Measurements from ENCODE around the gene RAI1.

RAI1 gene

DNA sequence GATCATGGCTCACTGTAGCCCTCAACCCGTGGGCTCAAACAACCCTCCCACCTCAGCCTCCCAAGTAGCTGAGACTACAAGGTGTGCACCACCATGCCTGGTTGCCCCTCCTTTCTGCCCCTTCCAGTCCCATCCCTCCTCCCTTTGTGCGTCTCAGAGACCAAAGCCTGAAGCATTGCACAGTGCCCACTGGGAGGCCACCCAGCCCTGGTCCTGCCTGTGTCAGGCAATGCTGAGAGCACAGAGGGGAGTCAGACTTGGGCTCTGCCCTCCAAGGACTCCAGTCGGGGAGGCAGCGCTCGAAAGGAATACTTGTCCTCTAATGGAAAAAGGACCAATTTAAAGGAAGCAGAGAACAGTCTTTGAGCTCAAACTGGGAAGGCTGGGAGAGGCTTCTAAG, 20.4 kb downstream of the RAI1 start:
- no peak for DNase-seq

DNA sequence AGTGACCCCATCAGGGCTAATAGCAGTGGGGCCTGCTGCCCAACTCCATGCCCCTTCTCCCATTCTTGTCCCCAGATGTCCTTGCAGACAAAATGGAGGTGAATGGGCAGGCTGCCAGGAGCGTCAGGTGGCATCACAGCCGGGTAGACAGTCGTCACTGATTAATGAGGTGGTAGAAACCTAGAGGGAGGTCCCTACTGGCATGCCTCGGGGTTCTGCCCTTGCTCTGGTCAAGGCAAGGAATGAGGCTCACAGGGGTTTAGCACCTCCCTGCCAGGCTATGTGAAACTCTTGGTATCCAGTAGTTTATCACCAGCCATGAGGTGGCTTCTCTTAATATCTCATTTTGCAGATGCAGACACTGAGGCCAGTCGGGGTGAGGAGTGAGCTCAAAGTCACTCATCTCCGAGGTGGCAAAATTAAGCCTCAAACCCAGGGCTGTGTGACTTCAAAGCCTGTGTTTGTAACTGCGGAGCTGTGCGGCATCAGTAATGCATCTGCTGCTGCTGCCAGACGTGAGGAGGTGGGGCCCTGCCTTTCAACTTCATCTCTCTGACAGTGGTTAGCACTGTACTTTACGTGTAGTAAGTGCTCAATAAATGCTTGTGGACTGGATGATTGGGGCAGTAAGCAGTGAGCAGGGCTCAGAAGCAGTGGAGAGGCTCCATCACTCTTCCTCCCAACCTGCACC, 21.3 kb downstream of the RAI1 start:
- no peak for DNase-seq

- DNase-seq = no peak
Measured at GRCh38 chr17:17703140-17703919, 22.1 kb downstream of the RAI1 start.

- DNase-seq = no peak
Measured at GRCh38 chr17:17704931-17705330, 23.7 kb downstream of the RAI1 start.

GRCh38 chr17:17706140-17707060, 25.1 kb downstream of the RAI1 start:
- no peak for DNase-seq

GRCh38 chr17:17708295-17708694, 27.0 kb downstream of the RAI1 start:
- no peak for DNase-seq

DNA sequence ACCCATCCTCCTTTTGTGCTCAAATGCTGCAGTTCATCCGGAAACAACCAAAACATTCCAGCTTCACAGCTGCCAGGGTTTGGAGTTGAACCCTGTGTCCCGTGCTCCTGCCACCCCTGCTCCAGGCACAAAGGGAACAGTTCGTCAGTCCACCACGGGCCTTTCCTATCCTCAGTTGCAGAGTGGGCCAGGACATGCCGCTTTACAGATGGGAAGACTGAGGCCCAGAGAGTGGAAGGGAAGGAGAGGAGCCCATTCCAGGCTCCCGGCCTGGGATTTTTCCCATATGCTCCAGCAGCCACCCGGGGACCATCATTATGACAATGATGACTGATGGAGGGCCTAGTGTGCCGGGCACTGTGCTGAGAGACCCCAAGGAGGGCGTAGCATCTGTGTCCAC, 27.6 kb downstream of the RAI1 start:
- no peak for DNase-seq

- DNase-seq = no peak
Measured at GRCh38 chr17:17709815-17710321, 28.6 kb downstream of the RAI1 start.

GRCh38 chr17:17710355-17710727, 29.1 kb downstream of the RAI1 start:
- DNase-seq = no peak

- DNase-seq = no peak
Measured at GRCh38 chr17:17710728-17711541, 29.7 kb downstream of the RAI1 start.

DNA sequence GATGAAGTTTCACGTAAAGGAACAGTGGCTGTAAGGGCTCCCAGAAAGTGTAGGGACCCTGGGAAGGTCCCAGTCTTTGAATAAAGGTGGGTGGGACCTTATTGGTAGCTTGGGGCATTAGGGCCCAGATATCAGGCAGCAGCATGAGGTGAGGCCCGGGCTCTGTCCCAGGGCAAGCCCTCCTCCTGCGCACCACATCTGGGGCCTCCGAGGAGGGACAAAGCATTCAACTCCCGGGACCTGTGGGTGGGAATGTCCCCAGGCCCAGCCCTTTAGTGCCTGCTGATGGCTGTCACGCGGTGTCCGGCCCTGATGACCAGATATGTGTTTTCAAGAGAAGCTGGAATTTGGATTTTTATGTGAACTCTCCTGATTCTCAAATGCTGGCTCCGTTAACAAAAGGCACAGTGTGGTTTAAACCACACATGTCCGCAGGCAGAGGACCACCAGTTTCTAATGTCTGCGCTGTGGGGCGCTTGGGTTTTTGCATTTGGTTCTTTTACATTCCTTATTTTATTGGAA, 30.4 kb downstream of the RAI1 start:
- DNase-seq = no peak

DNA sequence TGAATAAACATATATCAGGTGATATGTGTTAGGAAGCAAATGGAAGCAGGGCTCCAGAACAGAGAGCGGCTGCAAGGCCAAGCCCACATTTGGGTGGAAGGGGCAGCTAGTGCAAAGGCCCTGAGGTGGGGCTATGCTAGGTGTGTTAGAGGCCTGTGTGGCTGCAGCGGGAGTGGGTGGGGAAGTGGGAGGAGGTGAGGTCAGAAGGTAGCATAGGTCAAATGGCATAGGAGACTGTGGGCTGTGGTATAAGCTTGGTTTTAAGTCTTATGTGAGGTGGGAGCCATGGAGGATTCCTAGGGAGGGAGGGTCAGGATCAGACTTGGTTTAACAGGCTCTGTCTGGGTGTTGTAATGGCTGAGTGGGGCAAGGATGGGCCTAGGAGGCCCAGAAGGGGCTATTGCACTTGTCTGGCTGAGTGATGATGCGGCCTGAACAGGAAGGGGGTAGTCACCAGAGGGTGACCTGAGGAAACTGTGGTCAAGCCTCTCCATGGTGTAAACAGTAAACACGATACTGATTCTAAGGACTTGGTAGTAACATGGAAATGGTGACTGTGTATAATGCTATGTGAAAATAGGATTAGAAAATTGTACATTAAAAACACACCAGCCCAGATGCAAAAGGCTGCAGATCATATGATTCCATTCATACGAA, 31.1 kb downstream of the RAI1 start:
- no peak for DNase-seq

GRCh38 chr17:17713839-17714238, 32.6 kb downstream of the RAI1 start:
- no peak for DNase-seq

DNA sequence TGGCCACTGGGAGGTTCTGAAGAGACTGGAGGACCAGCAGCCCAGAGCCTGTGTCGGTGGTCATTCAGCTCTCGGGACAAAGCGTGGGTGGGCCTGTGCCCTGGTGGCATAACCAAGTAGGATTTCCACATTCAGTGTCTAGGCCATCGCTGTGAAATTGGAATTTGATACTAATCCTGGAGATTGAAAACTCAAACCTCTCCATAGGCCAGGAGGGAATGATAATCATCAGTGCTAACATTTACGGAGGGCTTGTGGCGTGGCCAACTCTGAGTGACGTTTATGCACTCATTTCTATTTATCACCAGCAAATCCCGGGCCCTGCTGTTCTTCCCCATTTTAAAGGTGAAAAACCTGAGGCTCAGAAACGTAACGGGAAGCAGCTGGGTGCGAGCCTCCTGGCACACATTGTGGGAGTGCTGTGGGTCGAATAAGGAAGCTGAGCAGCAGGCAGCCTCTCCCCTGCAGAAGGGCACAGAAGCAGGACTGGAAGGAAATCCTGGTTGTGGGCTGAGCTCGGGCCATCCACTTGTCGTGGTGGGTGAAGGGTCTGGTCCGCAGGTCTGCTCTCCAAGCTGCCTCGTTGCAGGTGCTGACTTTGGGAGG, 33.1 kb downstream of the RAI1 start:
- DNase-seq = no peak

- DNase-seq = no peak
Measured at GRCh38 chr17:17714879-17715278, 33.6 kb downstream of the RAI1 start.

DNA sequence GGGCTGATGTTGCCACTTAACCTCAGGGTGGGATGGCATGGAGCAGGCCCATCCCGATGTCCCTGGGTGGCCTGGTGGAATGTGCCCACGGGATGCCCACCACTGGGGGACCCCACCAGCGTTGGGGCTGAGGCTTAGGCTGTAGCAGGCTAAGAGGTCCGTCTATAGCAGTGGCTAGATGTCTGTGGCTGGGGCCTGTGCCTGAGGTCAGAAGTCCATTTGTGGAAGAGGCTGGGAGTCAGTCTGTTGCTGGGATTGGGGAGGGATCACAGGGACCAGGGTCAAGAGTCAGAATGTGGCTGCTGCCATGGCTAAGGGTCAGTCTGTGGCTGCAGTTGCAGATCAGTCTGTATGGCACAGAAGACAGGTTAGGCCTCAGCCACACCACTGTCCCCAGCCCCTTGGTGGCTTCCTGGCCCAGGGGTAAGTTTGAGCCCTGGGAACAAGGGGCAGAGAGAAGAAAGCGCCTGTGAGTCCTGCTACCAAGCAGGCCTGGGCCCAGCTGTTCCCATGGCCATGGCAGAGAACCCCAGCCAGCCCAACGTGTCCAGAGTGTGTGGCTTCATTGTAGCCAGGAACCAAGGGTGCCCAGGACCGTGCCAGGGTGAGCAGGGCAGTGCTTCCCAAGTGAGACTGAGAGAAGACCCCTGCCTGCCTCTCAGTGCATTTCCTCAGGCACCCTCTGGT, 35.7 kb downstream of the RAI1 start:
- DNase-seq = no peak

- DNase-seq = no peak
Measured at GRCh38 chr17:17718251-17718650, 37.0 kb downstream of the RAI1 start.

GRCh38 chr17:17719199-17719940, 38.1 kb downstream of the RAI1 start:
- no peak for DNase-seq

DNA sequence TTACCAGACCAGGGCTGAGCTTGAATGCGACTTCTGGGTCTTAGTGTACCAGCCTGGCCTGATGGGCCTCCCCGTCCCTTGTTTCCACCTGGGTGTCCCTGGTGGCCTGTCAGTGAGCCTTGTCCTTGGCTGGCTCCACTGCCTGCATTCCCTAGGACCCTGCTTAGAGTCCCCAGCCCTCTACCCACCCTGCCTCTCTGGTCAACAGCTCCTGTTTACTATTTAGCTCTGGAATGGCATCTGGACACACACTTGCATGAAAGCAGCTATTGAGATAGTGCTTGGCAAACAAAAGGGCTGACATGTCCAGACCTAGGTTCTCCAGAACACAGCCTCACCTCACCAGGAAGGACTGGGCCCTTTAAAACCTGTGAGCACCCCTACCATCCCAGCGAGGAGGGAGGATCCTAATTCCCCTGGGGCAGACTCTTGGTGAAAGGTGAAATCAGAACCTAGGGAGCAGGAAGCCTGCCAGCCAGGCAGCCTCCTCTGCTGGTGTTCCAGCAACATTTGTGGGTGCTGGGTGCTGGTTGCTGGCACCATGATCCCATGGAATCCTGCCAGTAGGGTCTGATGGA, 38.8 kb downstream of the RAI1 start:
- DNase-seq = no peak
